ENCODE results near the gene CETN2. TPM values are rescaled to one million over a fixed set of nuclear protein-coding genes. Genes with fewer than 3 reads are reported as not detected.
"Not testable (repeated sequence)": the region's sequence is repeated elsewhere in the genome, so short reads cannot be mapped to it uniquely, and the experiment has no call there.

CETN2 gene
- total RNA-seq, 4 donors from 2014 or later: 21.6 to 43.7 (median 28.3) TPM

- DNase-seq (ENCODE audit: low spot score in 2 of 2): no peak
- no peak for TF ChIP-seq EP300 (IDR thresholded peaks at IDR 0.05)
Measured at GRCh38 chrX:152798945-152799344, 31.6 kb downstream of the CETN2 start.

GRCh38 chrX:152787062-152787461 is 43.5 kb downstream of the CETN2 start:
- H3K36me3 ChIP-seq; DNase-seq (ENCODE audit: low spot score in 2 of 2); H3K4me1 ChIP-seq; H3K27ac ChIP-seq; H3K27me3 ChIP-seq; H3K4me3 ChIP-seq; H3K9me3 ChIP-seq: not testable (repeated sequence)
- no CpG with 5 or more reads among the region's 3 CpGs for WGBS, 2 donors

More at GRCh38 chrX:152798945-152799344, 31.6 kb downstream of the CETN2 start:
- Histone ChIP-seq H3K36me3 (no peaks in the 10 kb centered on the region), H3K4me1 (no peaks in the 10 kb centered on the region), H3K9me3 (no peaks in the 10 kb centered on the region), H3K27me3 (peaks cover 0 to 9% of the 10 kb centered on the region in 2 donors), H3K4me3 (no peak overlapping the region), H3K27ac (no peak overlapping the region)
- 78 to 83% methylated on average over 1 of the region's 1 CpG for WGBS, 2 donors

Other genes with a start within 250 kb of the CETN2 start
- gene GABRQ, start 192.9 kb downstream of the CETN2 start, total RNA-seq: 1 to 10 TPM in 2 of 4 donors, under 1 TPM in 2; 0.90 to 2.3 (median 1.4) TPM
- not detected for gene MAGEA3, start 132.0 kb downstream of the CETN2 start, total RNA-seq
- gene CSAG2, start 121.5 kb downstream of the CETN2 start, total RNA-seq: not detected
- not detected for gene MAGEA2B, start 116.1 kb downstream of the CETN2 start, total RNA-seq
- not detected for gene CSAG1, start 97.0 kb downstream of the CETN2 start, total RNA-seq
- not detected for gene MAGEA12, start 97.0 kb downstream of the CETN2 start, total RNA-seq
- not detected for gene MAGEA2, start 76.9 kb downstream of the CETN2 start, total RNA-seq
- not detected for gene CSAG3, start 71.5 kb downstream of the CETN2 start, total RNA-seq
- not detected for gene MAGEA6, start 61.1 kb downstream of the CETN2 start, total RNA-seq
- gene NSDHL, start 306 bp upstream of the CETN2 start, total RNA-seq: 10 to 100 TPM in 3 of 4 donors, 1 to 10 TPM in 1; 8.0 to 16.8 (median 12.5) TPM
- 10 to 100 TPM; 17.1 to 55.1 (median 28.6) TPM for gene ZNF185, start 67.3 kb upstream of the CETN2 start, total RNA-seq
- not detected for gene PNMA5, start 163.4 kb upstream of the CETN2 start, total RNA-seq
- under 1 TPM in 3 of 4 donors, not detected in 1; 0.20 to 0.30 (median 0.21) TPM for gene PNMA3, start 225.7 kb upstream of the CETN2 start, total RNA-seq
- gene PNMA6A, start 241.7 kb upstream of the CETN2 start, total RNA-seq: 1 to 10 TPM; 1.8 to 3.6 (median 2.2) TPM